Dendritic cell treated with granulocyte-macrophage colony-stimulating factor and Interleukin-4, amounts not matched to agents 40 ng/mL and 50 ng/mL, for 4 days (primary cell): Measurements from ENCODE around the gene MRPL34.

Experiments used
- H3K27ac Mint-ChIP-seq: one replicate; pipeline ENCODE4 v1.8.0; 2022; ENCODE audit warnings: mild to moderate bottlenecking, mixed read lengths
- H3K27me3 Mint-ChIP-seq: one replicate; pipeline ENCODE4 v1.8.0; 2022; ENCODE audit warnings: mild to moderate bottlenecking, mixed read lengths
- H3K36me3 Mint-ChIP-seq: one replicate; pipeline ENCODE4 v1.8.0; 2022; ENCODE audit warnings: low read depth, mixed read lengths
- H3K4me1 Mint-ChIP-seq: one replicate; pipeline ENCODE4 v1.8.0; 2022; ENCODE audit warnings: low read depth, mixed read lengths
- H3K4me3 Mint-ChIP-seq: one replicate; pipeline ENCODE4 v1.8.0; 2022; ENCODE audit warnings: mild to moderate bottlenecking, moderate library complexity, mixed read lengths
- H3K9me3 Mint-ChIP-seq: one replicate; pipeline ENCODE4 v1.8.0; 2022; ENCODE audit warnings: mixed read lengths
- intact Hi-C: fragments of 100-400 bp; cut with micrococcal nuclease; formaldehyde crosslinking; loops from one replicate; pipeline ENCODE4 v1.15.0; 2022

Gene MRPL34

DNA sequence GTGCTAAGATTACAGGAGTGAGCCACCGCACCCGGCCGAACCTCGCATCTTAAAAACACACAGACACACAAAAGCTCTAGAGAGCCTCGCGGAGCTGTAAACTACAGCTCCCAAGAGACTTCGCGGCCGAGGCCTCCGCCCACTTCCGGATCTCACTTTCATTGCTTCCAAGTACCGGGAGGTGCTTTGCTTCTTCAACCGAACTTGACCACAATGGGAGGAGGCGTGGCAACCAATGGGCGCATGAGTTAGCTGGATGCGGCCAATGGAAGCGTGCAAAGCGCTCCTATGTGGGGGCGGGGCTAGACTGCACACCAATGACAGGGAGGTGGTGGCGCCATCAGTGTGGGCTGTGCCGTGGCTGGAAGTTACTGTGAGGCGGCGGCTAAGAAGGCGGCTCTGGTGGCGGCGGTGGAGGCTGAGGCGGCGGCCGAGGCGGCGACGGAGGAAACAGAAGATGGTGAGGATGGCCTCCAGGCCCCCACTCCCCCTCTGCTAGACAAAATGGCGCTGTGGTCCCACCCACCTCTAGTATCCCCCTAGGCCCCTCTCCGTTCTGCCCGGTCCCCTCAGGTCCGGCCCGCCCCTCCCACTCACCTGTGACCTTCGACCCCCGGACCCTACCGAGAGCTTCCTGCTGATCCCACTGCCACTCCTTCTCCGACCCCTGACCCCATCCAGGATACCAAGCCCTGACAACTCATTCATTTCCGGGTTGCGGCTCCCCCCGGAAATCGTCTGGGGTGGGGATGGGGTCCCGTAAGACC is 3.7 kb downstream of the MRPL34 start, which contains the start of gene DDA1:
DDA1 (plus strand) TSS at position 366 of the 767 bp plus-strand sequence; CDS start at position 458, 92 bp downstream.
- Mint-ChIP-seq H3K27ac (peak within 1 kb of the TSS; percentile 89), H3K4me1 (peaks cover 57% of the 10 kb centered on the region), H3K27me3 (no peaks in the 10 kb centered on the region), H3K9me3 (no peaks in the 10 kb centered on the region), H3K4me3 (peak within 1 kb of the TSS; percentile 99), H3K36me3 (peaks cover 66% of the 10 kb centered on the region)
- intact Hi-C loops: loop anchor here (1.0 kb wide), 1 partner anchor 28 kb away; the partner anchor contains the start of gene GTPBP3

- peak overlapping the region; percentile 99 for H3K4me3 Mint-ChIP-seq
- intact Hi-C loops: loop anchor here (1.0 kb wide), 1 partner anchor 27 kb away; the partner anchor contains the start of gene GTPBP3
- H3K4me1 Mint-ChIP-seq: peaks cover 50% of the 10 kb centered on the region
- H3K27me3 Mint-ChIP-seq: no peaks in the 10 kb centered on the region
- no peaks in the 10 kb centered on the region for H3K9me3 Mint-ChIP-seq
- H3K27ac Mint-ChIP-seq: peak overlapping the region; percentile 89
- peaks cover 72% of the 10 kb centered on the region for H3K36me3 Mint-ChIP-seq
Observed at GRCh38 chr19:17309965-17310461, 4.3 kb downstream of the MRPL34 start.

DNA sequence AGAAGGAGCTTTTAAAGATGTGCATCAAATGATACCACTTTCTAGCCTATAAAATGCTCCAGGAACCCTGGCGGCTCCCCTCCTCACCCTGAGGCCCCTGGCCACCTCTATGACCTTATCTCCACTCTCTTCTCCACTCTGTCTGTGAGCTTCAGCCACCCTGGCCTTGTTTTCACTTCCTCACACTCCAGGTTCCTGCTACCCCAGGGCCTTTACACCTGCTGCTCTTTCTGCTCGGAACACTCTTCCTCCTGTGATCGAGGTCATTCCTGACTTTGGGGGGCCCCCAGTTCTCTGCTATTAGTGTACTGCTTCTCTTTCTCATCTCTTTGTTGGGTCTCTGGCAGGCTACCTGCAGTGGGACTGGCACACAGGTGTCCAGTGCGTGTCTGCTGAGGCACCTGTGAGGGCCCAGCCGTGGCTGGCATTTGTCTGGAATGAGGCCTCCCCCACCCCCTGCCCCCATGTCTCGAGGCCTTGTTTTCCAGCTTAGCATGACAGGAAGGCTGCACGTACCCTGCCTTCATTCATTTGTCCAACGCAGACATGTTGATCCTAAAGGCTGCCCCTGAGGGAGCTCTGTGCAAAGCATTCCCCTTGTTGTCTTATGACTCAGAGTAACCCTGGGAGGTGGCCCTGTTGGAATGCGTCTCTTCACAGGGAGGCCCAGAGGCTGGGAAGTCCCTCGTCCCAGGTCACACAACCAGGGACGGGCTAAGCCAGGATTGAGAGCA is 6.0 kb downstream of the MRPL34 start:
- Mint-ChIP-seq H3K27ac (no peak overlapping the region), H3K36me3 (peaks cover 75% of the 10 kb centered on the region), H3K27me3 (no peaks in the 10 kb centered on the region), H3K4me1 (peaks cover 49% of the 10 kb centered on the region), H3K4me3 (no peak overlapping the region), H3K9me3 (no peaks in the 10 kb centered on the region)
- intact Hi-C loops: no loop called here

DNA sequence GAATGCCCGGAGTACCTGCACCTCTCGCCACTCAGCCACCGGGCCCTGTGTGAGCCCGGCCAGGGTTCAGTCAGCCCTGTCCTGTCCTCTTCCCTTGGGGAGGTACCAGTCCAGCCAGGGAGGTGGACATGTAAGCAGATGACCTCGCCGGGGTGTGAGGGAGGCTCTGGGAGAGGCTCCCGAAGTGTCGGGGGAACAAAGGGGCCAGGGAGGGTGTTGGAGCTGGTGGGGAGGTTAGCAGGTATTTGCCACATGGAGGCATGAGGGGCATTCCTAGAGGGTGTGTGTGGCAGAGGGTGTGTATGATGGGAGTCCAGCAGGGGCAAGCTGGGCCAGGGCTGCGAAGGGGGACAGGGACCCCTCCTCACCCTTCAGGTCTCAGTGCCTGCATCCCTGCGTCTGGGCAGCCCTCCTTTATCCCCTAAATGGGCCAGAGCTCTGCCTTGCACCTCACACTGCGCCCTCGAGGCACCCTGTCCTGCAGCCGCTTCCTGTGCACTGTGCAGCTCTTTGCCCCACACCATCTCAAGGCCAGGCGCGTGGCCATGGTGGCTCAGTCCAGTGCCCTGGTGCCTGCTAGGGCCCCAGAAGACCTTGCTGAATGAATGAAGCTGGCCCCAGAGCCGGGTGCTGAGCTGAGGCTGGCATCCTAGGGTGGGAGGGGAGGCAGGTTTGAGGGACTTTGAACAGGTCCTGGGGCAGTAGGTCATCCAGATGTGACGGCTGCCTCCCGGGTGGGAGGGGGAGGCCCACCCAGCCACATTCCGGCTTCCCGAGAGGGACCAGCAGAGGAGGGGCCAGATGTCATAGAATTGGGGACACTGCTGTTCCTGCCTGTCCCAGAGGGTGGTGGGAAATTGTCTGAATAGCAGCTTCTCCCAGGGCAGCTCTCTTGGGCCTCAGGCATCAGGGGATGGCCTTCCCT is 6.8 kb downstream of the MRPL34 start:
- Mint-ChIP-seq H3K9me3 (no peaks in the 10 kb centered on the region), H3K27me3 (no peaks in the 10 kb centered on the region), H3K4me3 (no peak overlapping the region), H3K4me1 (peaks cover 48% of the 10 kb centered on the region), H3K27ac (no peak overlapping the region), H3K36me3 (peaks cover 77% of the 10 kb centered on the region)
- intact Hi-C loops: no loop called here

DNA sequence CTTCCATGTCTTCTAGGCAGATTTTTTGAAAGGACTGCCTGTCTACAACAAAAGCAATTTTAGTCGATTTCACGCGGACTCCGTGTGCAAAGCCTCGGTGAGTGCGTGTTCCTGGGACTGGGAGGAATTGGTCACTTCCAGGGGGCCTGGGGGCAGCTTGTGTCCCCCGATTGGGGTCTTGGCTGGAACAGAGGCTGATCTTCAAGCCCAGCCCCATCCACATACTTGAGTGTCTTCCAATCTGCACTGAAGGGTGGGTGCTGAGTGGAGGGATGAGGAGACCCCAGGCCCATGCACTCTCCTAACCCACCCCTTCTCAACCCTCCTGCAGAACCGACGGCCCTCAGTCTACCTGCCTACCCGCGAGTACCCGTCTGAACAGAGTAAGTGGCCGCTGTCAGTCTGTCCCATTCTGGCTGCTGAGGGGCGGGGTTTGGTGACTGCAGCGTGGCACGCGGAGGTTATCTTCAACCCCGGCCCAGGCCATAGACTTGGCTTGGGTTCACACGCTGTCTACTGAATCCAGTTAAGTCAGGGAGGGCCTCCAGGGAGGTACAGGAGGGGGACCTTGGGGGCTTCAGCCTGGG is 8.4 kb downstream of the MRPL34 start:
- Mint-ChIP-seq H3K4me1 (peaks cover 45% of the 10 kb centered on the region), H3K27me3 (no peaks in the 10 kb centered on the region), H3K4me3 (no peak overlapping the region), H3K27ac (no peak overlapping the region), H3K36me3 (peaks cover 90% of the 10 kb centered on the region), H3K9me3 (no peaks in the 10 kb centered on the region)
- intact Hi-C loops: no loop called here

DNA sequence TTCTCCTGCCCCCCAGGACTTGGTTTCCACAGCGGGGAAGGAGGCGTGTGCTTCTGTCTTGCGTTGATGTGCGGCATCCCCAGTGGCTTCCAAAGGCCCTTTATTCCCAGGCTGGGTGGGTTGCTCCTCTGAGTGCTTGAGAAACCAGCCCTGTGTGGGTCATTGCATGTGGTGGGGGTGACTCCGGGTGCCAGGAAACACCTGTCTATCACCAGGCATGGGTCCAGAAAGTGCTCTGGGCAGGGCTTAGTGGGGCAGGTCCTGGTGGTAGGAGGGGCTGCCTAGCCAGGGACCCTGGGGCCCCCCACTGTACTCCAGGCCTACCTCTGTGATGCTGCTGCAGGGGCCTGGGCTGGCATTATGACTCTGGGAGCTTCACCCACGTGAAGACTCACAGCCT is 13.3 kb downstream of the MRPL34 start:
- H3K27ac Mint-ChIP-seq: no peak overlapping the region
- no peaks in the 10 kb centered on the region for H3K9me3 Mint-ChIP-seq
- intact Hi-C loops: no loop called here
- peaks cover 8% of the 10 kb centered on the region for H3K27me3 Mint-ChIP-seq
- H3K4me3 Mint-ChIP-seq: no peak overlapping the region
- peaks cover 84% of the 10 kb centered on the region for H3K36me3 Mint-ChIP-seq
- H3K4me1 Mint-ChIP-seq: peaks cover 32% of the 10 kb centered on the region

GRCh38 chr19:17319473-17320238 is 14.0 kb downstream of the MRPL34 start:
- Mint-ChIP-seq H3K4me3 (no peak overlapping the region), H3K27ac (no peak overlapping the region), H3K4me1 (peaks cover 32% of the 10 kb centered on the region), H3K36me3 (peaks cover 82% of the 10 kb centered on the region), H3K9me3 (no peaks in the 10 kb centered on the region), H3K27me3 (peaks cover 8% of the 10 kb centered on the region)
- intact Hi-C loops: no loop called here

DNA sequence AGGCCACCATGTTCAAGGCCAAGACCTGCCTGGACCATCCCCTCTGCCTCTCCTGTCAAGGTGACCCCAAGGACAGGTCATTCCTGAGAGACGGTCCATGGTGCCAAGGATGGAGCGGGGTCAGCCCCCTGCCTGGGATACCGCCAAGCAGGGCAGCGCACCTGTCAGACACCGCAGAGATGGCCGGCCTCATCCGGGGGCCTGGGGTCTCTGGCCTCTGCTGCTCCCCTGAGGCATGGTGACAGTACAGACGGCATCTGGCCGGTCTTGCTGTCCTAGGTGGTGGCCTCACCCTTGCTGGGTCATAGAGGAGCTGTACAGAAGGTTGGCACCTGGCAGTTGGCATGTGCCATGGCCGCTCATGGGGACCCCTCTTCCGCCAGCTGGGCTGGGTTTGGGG is 14.8 kb downstream of the MRPL34 start:
- intact Hi-C loops: no loop called here
- H3K27me3 Mint-ChIP-seq: peaks cover 8% of the 10 kb centered on the region
- H3K9me3 Mint-ChIP-seq: no peaks in the 10 kb centered on the region
- H3K27ac Mint-ChIP-seq: no peak overlapping the region
- H3K4me3 Mint-ChIP-seq: no peak overlapping the region
- H3K4me1 Mint-ChIP-seq: peaks cover 32% of the 10 kb centered on the region
- peaks cover 85% of the 10 kb centered on the region for H3K36me3 Mint-ChIP-seq

- Mint-ChIP-seq H3K4me3 (no peak overlapping the region), H3K4me1 (peaks cover 25% of the 10 kb centered on the region), H3K27ac (peak overlapping the region; percentile 18), H3K9me3 (no peaks in the 10 kb centered on the region), H3K36me3 (peaks cover 85% of the 10 kb centered on the region), H3K27me3 (peaks cover 8% of the 10 kb centered on the region)
- intact Hi-C loops: no loop called here
Observed at GRCh38 chr19:17321655-17322489, 16.2 kb downstream of the MRPL34 start.

DNA sequence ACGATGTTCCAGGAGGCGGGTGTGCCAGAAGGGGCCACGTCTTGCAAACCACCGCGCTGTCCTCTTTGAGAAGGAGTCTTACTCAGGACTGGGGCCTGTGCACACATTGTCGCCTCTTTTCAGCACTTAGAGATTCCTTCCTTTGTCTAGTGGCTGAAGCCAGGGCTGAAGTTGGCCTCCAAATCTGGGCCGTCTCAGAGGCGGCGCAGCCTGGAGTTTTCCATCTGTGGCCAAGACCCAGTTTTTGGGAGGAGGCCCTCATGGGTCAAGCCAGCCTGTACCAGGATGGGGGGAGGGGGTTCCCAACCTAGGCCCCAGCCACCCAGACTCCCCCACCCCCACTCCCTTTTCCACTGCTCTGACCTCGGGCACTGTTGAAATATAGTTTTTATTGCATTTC is 17.2 kb downstream of the MRPL34 start:
- peak overlapping the region; percentile 52 for H3K4me3 Mint-ChIP-seq
- H3K36me3 Mint-ChIP-seq: peaks cover 88% of the 10 kb centered on the region
- no peaks in the 10 kb centered on the region for H3K9me3 Mint-ChIP-seq
- H3K27me3 Mint-ChIP-seq: peaks cover 12% of the 10 kb centered on the region
- intact Hi-C loops: no loop called here
- peak overlapping the region; percentile 18 for H3K27ac Mint-ChIP-seq
- peaks cover 18% of the 10 kb centered on the region for H3K4me1 Mint-ChIP-seq

- no peaks in the 10 kb centered on the region for H3K9me3 Mint-ChIP-seq
- peaks cover 91% of the 10 kb centered on the region for H3K36me3 Mint-ChIP-seq
- intact Hi-C loops: no loop called here
- peaks cover 14% of the 10 kb centered on the region for H3K27me3 Mint-ChIP-seq
- no peak overlapping the region for H3K27ac Mint-ChIP-seq
- H3K4me1 Mint-ChIP-seq: peaks cover 21% of the 10 kb centered on the region
- peak overlapping the region; percentile 69 for H3K4me3 Mint-ChIP-seq
Observed at GRCh38 chr19:17323300-17323963, 17.8 kb downstream of the MRPL34 start.

DNA sequence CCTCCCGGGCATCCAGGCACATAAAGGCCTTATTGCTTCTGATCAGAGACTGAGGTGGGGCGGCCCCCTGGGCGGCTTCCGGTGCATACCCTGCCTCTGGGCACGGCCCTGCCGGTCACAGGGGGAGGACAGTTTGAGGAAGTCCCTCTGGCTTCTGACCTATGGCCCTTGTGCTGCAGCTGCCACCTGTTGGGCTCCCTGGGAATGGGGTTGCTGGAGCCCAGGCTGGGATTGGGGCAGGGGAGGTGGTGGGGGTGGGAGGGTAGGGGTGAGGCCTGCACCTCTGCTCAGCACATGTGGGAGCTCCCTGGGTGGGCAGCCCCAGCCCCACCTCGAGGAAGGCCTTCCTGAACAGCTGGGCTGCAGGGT is 18.3 kb downstream of the MRPL34 start:
- peaks cover 26% of the 10 kb centered on the region for H3K4me1 Mint-ChIP-seq
- peak overlapping the region; percentile 69 for H3K4me3 Mint-ChIP-seq
- H3K27me3 Mint-ChIP-seq: peaks cover 17% of the 10 kb centered on the region
- intact Hi-C loops: no loop called here
- H3K9me3 Mint-ChIP-seq: no peaks in the 10 kb centered on the region
- H3K36me3 Mint-ChIP-seq: peaks cover 89% of the 10 kb centered on the region
- no peak overlapping the region for H3K27ac Mint-ChIP-seq
